Measurements from ENCODE around the gene ATF7IP. TPM values are rescaled to one million over a fixed set of nuclear protein-coding genes. Genes with fewer than 3 reads are reported as not detected.

The ATF7IP gene
- polyA plus RNA-seq, 1 of the 3 experiments (the other 2 are of a cell fraction): 2.8 TPM

DNA sequence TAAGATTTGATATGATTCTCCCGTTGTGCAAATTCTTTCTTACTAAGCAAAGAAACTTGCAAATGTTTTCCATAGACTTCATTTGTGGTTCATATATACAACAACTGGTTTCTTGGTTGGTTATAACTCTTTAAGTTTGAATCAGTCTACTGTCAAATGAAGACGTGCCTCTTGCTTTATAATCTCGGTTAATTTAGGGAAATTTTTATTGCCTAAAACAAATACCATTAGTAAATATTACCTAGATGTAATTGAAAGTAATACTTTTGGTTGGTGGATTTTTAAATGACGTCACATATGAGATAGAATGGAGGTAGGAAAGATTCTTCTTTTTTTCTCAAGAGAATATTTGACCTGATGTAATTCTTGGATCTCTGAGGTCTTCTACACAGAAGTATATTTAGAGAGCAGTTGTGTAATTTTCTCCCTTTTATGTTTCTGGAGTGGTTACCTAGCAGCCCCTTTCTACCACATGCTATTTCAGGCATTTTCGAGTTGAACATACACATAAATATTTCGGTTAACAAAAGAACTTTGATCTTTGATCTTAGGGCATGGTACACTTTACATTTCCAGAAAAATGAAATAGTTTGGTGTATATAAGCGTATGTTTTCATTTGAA is 1.7 kb downstream of the ATF7IP start:
- Histone ChIP-seq H3K79me2 (ENCODE audit: insufficient read depth) (peaks cover 53% of the 10 kb centered on the region), H3F3A (replicated peaks; ENCODE audit: insufficient read depth) (peaks cover 21% of the 10 kb centered on the region), H3K27me3 (ENCODE audit: insufficient read depth) (no peaks in the 10 kb centered on the region), H3K4me3 (ENCODE audit: low read depth in 2 of 2, low read length in 1 of 2) (peak overlapping the region in 1 of 2 experiments; percentile 91; a peak in 2 of 4 replicates), H3K9me3 (no peaks in the 10 kb centered on the region), H3K36me3 (replicated peaks in 1 of 2; ENCODE audit: control insufficient read depth in 1 of 2, insufficient read depth in 2 of 2, low read length in 1 of 2) (peaks cover 0 to 10% of the 10 kb centered on the region in 2 experiments), H3K27ac (ENCODE audit: low read depth in 2 of 2, low read length in 1 of 2) (0 out of 4 replicates have a peak overlapping the region, but pooled peaks of 1 of the 2 experiments have one; percentile 94), H2AFZ (ENCODE audit: low read depth) (no peak overlapping the region), H4K20me1 (ENCODE audit: insufficient read depth) (no peaks in the 10 kb centered on the region), H3K4me2 (peak overlapping the region; percentile 72; the same call in 1 of the 2 replicates), H3K9me2 (no peaks in the 10 kb centered on the region), H3K4me1 (ENCODE audit: control insufficient read depth in 1 of 2, insufficient read depth in 2 of 2, low read depth in 1 of 2, low read length in 1 of 2) (peaks cover 0 to 6% of the 10 kb centered on the region in 2 experiments; a peak in 2 of 4 replicates), H3K9ac (no peak overlapping the region)
- DNase-seq: no peak
- POLR2A ChIA-PET: no interaction called here
- CTCF ChIA-PET: interaction anchor here (1.6 to 2.2 kb wide), 3 partner anchors 18 to 127 kb away, joined by 4 to 10 read pairs (median 8); no protein-coding TSS in a partner anchor
- TF ChIP-seq TCF12 (IDR thresholded peaks at IDR 0.05): no peak
- 81% methylated on average over 7 of the region's 7 CpGs for WGBS (ENCODE audit: low lambda C conversion rate)

- CTCF ChIA-PET: no interaction called here
- no peak overlapping the region for H3K4me2 ChIP-seq
- peaks cover 28% of the 10 kb centered on the region for H3F3A ChIP-seq (replicated peaks; ENCODE audit: insufficient read depth)
- peaks cover 72% of the 10 kb centered on the region for H3K79me2 ChIP-seq (ENCODE audit: insufficient read depth)
- WGBS (ENCODE audit: low lambda C conversion rate): 98% methylated on average over 7 of the region's 7 CpGs
- peaks cover 0 to 11% of the 10 kb centered on the region in 2 experiments for H3K36me3 ChIP-seq (replicated peaks in 1 of 2; ENCODE audit: control insufficient read depth in 1 of 2, insufficient read depth in 2 of 2, low read length in 1 of 2)
- no peak for DNase-seq
- H3K27me3 ChIP-seq (ENCODE audit: insufficient read depth): no peaks in the 10 kb centered on the region
- H3K9me2 ChIP-seq: no peaks in the 10 kb centered on the region
- no peak overlapping the region for H3K9ac ChIP-seq
- H3K4me1 ChIP-seq (ENCODE audit: control insufficient read depth in 1 of 2, insufficient read depth in 2 of 2, low read depth in 1 of 2, low read length in 1 of 2): peaks cover 2 to 26% of the 10 kb centered on the region in 2 experiments; a peak in 2 of 4 replicates
- no peaks in the 10 kb centered on the region for H4K20me1 ChIP-seq (ENCODE audit: insufficient read depth)
- H3K9me3 ChIP-seq: no peaks in the 10 kb centered on the region; the same call in 1 of the 2 replicates
- TF ChIP-seq RAD21 (IDR thresholded peaks at IDR 0.05; ENCODE audit: low read length): no peak
- no peak for TF ChIP-seq POLR2AphosphoS5 (IDR thresholded peaks at IDR 0.05; ENCODE audit: low read depth, low read length)
- TF ChIP-seq, protein P1, sequence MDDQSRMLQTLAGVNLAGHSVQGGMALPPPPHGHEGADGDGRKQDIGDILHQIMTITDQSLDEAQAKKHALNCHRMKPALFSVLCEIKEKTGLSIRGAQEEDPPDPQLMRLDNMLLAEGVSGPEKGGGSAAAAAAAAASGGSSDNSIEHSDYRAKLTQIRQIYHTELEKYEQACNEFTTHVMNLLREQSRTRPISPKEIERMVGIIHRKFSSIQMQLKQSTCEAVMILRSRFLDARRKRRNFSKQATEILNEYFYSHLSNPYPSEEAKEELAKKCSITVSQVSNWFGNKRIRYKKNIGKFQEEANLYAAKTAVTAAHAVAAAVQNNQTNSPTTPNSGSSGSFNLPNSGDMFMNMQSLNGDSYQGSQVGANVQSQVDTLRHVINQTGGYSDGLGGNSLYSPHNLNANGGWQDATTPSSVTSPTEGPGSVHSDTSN (IDR thresholded peaks at IDR 0.05): no peak
- TF ChIP-seq NFIC (IDR thresholded peaks at IDR 0.05; ENCODE audit: borderline replicate concordance): no peak
- no peak for TF ChIP-seq YY1 (IDR thresholded peaks at IDR 0.05; ENCODE audit: low read depth)
- TF ChIP-seq NRF1 (IDR thresholded peaks at IDR 0.05; ENCODE audit: low read depth, low read length): no peak
- H2AFZ ChIP-seq (ENCODE audit: low read depth): no peak overlapping the region
- H3K27ac ChIP-seq (ENCODE audit: low read depth in 2 of 2, low read length in 1 of 2): no peak overlapping the region
- POLR2A ChIA-PET: no interaction called here
- H3K4me3 ChIP-seq (ENCODE audit: low read depth in 2 of 2, low read length in 1 of 2): no peak overlapping the region
Observed at GRCh38 chr12:14369311-14369710, 3.8 kb downstream of the ATF7IP start.

DNA sequence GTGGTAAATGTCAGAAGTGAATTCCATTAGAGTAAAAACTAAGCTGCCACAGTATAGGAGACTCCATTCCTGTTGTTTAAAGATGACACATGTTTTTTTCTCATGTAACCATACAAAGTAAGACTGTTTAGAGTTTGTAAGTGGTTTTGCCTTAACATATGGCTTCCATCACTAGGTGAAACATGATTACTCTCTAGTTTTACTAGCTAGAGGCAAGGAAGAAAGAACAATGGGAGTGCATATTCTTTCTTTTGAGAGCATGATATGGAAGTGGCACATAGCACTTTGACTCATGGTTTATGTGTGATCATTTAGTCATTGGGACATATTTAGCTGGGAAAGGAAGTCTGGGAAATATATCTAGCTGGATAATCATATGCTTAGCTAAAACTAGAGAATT is 7.7 kb downstream of the ATF7IP start:
- no peak for DNase-seq
- no peaks in the 10 kb centered on the region; the same call in 1 of the 2 replicates for H3K9me3 ChIP-seq
- H3K4me1 ChIP-seq (ENCODE audit: control insufficient read depth in 1 of 2, insufficient read depth in 2 of 2, low read depth in 1 of 2, low read length in 1 of 2): peaks cover 2 to 33% of the 10 kb centered on the region in 2 experiments; a peak in 2 of 4 replicates
- H3F3A ChIP-seq (replicated peaks; ENCODE audit: insufficient read depth): peaks cover 7% of the 10 kb centered on the region
- TF ChIP-seq, protein P2, sequence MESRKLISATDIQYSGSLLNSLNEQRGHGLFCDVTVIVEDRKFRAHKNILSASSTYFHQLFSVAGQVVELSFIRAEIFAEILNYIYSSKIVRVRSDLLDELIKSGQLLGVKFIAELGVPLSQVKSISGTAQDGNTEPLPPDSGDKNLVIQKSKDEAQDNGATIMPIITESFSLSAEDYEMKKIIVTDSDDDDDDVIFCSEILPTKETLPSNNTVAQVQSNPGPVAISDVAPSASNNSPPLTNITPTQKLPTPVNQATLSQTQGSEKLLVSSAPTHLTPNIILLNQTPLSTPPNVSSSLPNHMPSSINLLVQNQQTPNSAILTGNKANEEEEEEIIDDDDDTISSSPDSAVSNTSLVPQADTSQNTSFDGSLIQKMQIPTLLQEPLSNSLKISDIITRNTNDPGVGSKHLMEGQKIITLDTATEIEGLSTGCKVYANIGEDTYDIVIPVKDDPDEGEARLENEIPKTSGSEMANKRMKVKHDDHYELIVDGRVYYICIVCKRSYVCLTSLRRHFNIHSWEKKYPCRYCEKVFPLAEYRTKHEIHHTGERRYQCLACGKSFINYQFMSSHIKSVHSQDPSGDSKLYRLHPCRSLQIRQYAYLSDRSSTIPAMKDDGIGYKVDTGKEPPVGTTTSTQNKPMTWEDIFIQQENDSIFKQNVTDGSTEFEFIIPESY (IDR thresholded peaks at IDR 0.05; ENCODE audit: borderline replicate concordance, low read depth): no peak
- TF ChIP-seq TCF12 (IDR thresholded peaks at IDR 0.05): peak; percentile 53; the same call in 1 of the 2 replicates
- H4K20me1 ChIP-seq (ENCODE audit: insufficient read depth): no peaks in the 10 kb centered on the region
- no peak overlapping the region for H3K4me3 ChIP-seq (ENCODE audit: low read depth in 2 of 2, low read length in 1 of 2)
- peak overlapping the region; percentile 51 to 65 for H3K27ac ChIP-seq (ENCODE audit: low read depth in 2 of 2, low read length in 1 of 2)
- H3K79me2 ChIP-seq (ENCODE audit: insufficient read depth): peaks cover 89% of the 10 kb centered on the region
- ChIA-PET CTCF (interaction anchor here (0.7 kb wide), 1 partner anchor 135 kb away, joined by 3 read pairs; no protein-coding TSS in a partner anchor), POLR2A (no interaction called here)
- H2AFZ ChIP-seq (ENCODE audit: low read depth): peak overlapping the region; percentile 44; the same call in 1 of the 2 replicates
- H3K27me3 ChIP-seq (ENCODE audit: insufficient read depth): no peaks in the 10 kb centered on the region
- H3K4me2 ChIP-seq: peak overlapping the region; percentile 36
- H3K36me3 ChIP-seq (replicated peaks in 1 of 2; ENCODE audit: control insufficient read depth in 1 of 2, insufficient read depth in 2 of 2, low read length in 1 of 2): peaks cover 0 to 5% of the 10 kb centered on the region in 2 experiments
- no peaks in the 10 kb centered on the region for H3K9me2 ChIP-seq
- peak overlapping the region; percentile 32 for H3K9ac ChIP-seq
